Measurements from ENCODE around the gene DEDD2. TPM values are rescaled to one million over a fixed set of nuclear protein-coding genes. Genes with fewer than 3 reads are reported as not detected.

DEDD2 gene
- total RNA-seq, 4 donors from 2014 or later, result 46.1 to 55.8 (median 50.2) TPM

DNA sequence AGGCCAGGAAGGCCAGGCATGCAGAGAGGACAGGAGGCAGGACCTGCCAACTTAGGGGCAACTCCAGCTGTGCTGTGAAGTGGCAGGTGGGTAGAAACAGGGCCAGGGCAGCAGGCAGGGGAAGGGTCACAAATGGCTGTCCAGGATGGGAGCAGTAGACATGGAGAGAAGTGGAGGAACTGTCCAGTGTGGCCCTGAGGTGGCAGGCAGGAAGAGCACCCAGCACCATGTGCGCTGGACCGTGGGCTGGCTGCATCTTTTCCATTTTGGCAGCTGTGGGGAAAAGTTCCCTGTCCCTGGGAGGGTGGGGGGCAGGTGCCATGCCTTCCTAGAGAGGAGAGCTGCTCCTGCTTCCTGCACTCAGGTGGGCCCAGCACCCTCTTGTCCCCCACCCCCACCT is 13.8 kb downstream of the DEDD2 start:
- H3K4me1 ChIP-seq, result no peaks in the 10 kb centered on the region
- H3K27me3 ChIP-seq, result no peaks in the 10 kb centered on the region
- TF ChIP-seq POLR2A (IDR thresholded peaks at IDR 0.05), result no peak
- TF ChIP-seq, protein P1, sequence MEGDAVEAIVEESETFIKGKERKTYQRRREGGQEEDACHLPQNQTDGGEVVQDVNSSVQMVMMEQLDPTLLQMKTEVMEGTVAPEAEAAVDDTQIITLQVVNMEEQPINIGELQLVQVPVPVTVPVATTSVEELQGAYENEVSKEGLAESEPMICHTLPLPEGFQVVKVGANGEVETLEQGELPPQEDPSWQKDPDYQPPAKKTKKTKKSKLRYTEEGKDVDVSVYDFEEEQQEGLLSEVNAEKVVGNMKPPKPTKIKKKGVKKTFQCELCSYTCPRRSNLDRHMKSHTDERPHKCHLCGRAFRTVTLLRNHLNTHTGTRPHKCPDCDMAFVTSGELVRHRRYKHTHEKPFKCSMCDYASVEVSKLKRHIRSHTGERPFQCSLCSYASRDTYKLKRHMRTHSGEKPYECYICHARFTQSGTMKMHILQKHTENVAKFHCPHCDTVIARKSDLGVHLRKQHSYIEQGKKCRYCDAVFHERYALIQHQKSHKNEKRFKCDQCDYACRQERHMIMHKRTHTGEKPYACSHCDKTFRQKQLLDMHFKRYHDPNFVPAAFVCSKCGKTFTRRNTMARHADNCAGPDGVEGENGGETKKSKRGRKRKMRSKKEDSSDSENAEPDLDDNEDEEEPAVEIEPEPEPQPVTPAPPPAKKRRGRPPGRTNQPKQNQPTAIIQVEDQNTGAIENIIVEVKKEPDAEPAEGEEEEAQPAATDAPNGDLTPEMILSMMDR (IDR thresholded peaks at IDR 0.05), result no peak
- peaks cover 47 to 59% of the 10 kb centered on the region in 2 donors for H3K36me3 ChIP-seq
- no peak overlapping the region for H3K4me3 ChIP-seq (replicated peaks in 1 of 3)
- no peak overlapping the region for H3K27ac ChIP-seq
- no peak for DNase-seq
- intact Hi-C loops (cut with DNase I), result no loop called here
- no peaks in the 10 kb centered on the region for H3K9me3 ChIP-seq
- WGBS, 2 donors, result 89 to 100% methylated on average over 2 of the region's 2 CpGs

DNA sequence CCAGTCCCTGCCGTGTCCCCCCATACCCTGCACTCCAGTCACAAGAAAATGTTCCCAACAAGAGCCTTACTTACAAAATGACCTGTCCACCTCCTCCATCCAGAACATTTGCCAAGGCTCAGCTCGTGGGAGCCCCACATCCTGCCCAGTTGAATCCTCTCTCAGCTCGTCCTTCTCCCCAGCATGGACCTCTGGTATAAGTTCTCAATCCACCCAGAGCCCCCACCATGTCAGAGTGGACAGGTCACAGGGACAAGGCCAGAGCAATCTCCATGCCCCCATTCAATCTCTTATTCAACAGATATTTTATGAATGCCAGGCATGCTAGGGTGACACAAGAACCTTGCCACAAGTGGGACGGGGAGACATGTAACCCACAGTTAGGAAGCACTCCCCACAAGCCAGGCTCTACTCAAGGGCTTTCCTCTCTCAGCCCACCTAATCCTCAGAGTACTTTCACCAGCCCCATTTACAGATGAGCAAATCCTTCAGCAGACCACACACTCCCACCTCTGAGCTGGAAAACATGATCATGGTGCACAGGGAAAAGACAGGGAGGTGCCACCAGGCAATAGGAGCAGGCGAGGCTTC is 15.1 kb downstream of the DEDD2 start:
- no peak for DNase-seq
- no peaks in the 10 kb centered on the region for H3K9me3 ChIP-seq
- no peak overlapping the region for H3K27ac ChIP-seq
- TF ChIP-seq, protein P1 (IDR thresholded peaks at IDR 0.05), result no peak
- peaks cover 37 to 53% of the 10 kb centered on the region in 2 donors for H3K36me3 ChIP-seq
- intact Hi-C loops (cut with DNase I), result no loop called here
- no peaks in the 10 kb centered on the region for H3K4me1 ChIP-seq
- no peaks in the 10 kb centered on the region for H3K27me3 ChIP-seq
- no peak overlapping the region for H3K4me3 ChIP-seq (replicated peaks in 1 of 3)
- WGBS, 2 donors, result 83 to 91% methylated on average over 5 of the region's 5 CpGs

DNA sequence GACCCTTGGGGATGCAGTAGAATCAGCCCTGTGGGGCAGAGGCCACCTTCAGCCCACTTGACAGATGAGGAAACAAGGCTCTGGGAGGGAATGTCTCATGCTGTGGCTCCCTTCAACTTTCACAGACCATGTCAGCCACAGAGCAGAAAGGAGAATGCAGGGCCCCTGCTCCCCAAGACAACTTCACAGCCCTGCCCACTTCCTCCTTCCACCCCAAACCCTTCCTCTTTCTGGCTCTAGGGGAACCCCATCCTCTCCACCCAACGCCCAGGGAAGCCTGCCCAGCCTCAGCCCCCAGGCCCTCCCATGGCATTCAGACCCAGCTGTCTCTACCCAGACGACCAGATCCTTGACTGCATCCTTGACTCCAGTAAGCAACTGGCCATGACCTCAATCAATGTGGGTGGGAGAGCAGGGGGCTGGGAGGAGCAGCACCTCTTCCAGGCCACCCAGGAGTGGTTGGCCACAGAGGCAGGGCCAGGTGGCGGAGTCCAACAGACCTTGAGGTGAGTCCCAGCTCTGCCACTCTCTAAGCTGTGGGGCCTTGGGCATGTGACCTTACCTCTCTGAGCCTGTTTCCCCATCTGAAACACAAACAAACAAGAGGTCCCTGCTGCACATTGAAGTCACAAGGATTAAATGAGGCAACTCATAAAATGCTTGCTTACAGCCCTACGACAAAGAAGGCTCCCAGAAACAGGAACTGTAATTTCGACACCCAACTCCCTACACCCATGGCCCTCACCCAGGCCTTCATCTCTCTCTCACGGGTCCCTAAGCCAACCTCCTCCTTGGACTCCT is 15.8 kb downstream of the DEDD2 start:
- TF ChIP-seq POLR2A (IDR thresholded peaks at IDR 0.05), result no peak
- TF ChIP-seq, protein P1 (IDR thresholded peaks at IDR 0.05), result no peak
- no peak for DNase-seq
- Histone ChIP-seq H3K27me3 (no peaks in the 10 kb centered on the region), H3K4me3 (replicated peaks in 1 of 3) (no peak overlapping the region), H3K9me3 (no peaks in the 10 kb centered on the region), H3K36me3 (peaks cover 32 to 46% of the 10 kb centered on the region in 2 donors), H3K4me1 (no peaks in the 10 kb centered on the region), H3K27ac (no peak overlapping the region)
- 84% methylated on average over 6 of the region's 6 CpGs for WGBS, 2 donors
- intact Hi-C loops (cut with DNase I), result no loop called here

DNA sequence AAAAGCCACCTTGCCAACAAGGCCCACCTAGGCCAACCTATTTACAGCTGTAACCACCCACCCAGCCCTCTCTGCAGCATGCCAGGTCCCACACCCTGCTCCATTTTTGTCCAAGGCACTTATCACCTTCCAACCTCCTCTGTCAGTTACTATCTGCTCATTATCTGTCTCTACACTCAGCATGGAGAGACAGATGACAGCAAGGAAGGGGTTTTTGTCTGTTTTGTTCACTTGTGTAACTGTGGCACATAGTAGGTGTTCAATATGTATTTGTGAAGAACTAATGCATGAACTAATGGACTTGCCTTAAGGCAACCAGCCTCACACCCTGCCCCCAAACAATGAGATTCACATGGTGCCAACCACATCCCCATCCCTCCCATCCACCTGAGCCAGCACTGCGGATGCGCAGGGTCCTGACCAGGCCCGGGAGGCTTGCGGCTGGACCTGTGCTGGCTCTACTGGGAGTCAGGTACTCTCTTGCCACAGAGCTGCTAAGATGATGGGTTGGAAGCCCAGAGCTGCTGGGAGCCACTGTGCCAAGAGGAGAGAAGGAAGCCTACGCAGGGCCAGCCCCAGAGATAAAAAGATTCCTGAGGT is 17.3 kb downstream of the DEDD2 start:
- peaks cover 32 to 39% of the 10 kb centered on the region in 2 donors for H3K36me3 ChIP-seq

More for the DNA sequence above, 17.3 kb downstream of the DEDD2 start:
- Histone ChIP-seq H3K9me3 (no peaks in the 10 kb centered on the region), H3K27ac (no peak overlapping the region), H3K27me3 (no peaks in the 10 kb centered on the region), H3K4me1 (no peaks in the 10 kb centered on the region), H3K4me3 (replicated peaks in 1 of 3) (no peak overlapping the region)
- no peak for DNase-seq
- TF ChIP-seq, protein P1 (IDR thresholded peaks at IDR 0.05), result no peak
- no peak for TF ChIP-seq POLR2A (IDR thresholded peaks at IDR 0.05)
- intact Hi-C loops (cut with DNase I), result no loop called here
- 80 to 85% methylated on average over 5 of the region's 5 CpGs for WGBS, 2 donors

Measured in thyroid gland (tissue), 4 donors.